BE2C (cell line): ENCODE data around the gene TEKT2.

Source experiments
- DNase-seq: peaks from one replicate; pipeline ENCODE4 v3.0.0-alpha.2; 2020
- H3K27me3 ChIP-seq: fragments of 250-450 bp; sonication (Bioruptor Pico); 2 replicates; pipeline ENCODE4 v1.5.1; 2020; ENCODE audit warnings: mild to moderate bottlenecking
- H3K36me3 ChIP-seq: fragments of 250-450 bp; sonication (Bioruptor Pico); 2 replicates; pipeline ENCODE4 v1.5.1; 2020; ENCODE audit warnings: mild to moderate bottlenecking
- H3K4me1 ChIP-seq: fragments of 250-450 bp; sonication (Bioruptor Pico); 2 replicates; pipeline ENCODE4 v1.5.1; 2020
- H3K4me3 ChIP-seq: 2 replicates; pipeline ENCODE4 v1.5.1; 2011; ENCODE audit warnings: low read depth, low read length
- H3K9me3 ChIP-seq: fragments of 250-450 bp; sonication (Bioruptor Pico); 2 replicates; pipeline ENCODE4 v1.5.1; 2020
- CTCF ChIP-seq: IDR thresholded peaks from 2 replicates; pipeline ENCODE4 v1.5.1; 2012; ENCODE audit warnings: mild to moderate bottlenecking, low read depth, low read length

The TEKT2 gene

DNA sequence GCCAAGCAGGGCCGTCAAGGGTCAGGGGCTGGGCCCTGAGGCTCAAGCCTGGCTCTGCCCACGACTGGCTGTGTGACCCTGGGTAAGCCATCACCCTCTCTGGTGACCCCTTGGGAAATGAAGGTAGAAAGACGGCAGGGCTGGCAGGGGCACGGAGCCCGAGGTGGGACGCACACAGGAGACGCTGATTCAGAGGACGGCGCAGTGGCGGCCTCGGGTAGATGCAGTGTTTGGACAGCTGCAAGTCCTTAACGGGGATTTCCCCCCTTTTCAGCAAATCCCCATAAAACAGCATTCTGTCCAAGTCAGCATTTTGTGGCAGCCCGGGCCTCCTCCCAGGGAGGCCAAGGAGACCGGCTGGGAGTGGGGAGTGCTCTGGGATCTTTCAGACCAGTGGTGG is 24.4 kb downstream of the TEKT2 start:
- no peak for TF ChIP-seq CTCF
- no peaks in the 10 kb centered on the region for H3K36me3 ChIP-seq
- H3K4me1 ChIP-seq, result no peaks in the 10 kb centered on the region
- DNase-seq, result no peak
- H3K27me3 ChIP-seq, result no peaks in the 10 kb centered on the region
- no peak overlapping the region for H3K4me3 ChIP-seq
- no peaks in the 10 kb centered on the region for H3K9me3 ChIP-seq

- no peaks in the 10 kb centered on the region for H3K9me3 ChIP-seq
- no peak overlapping the region for H3K4me3 ChIP-seq
- no peak for TF ChIP-seq CTCF
- H3K36me3 ChIP-seq, result no peaks in the 10 kb centered on the region
- H3K27me3 ChIP-seq, result no peaks in the 10 kb centered on the region
- DNase-seq, result no peak
- H3K4me1 ChIP-seq, result no peaks in the 10 kb centered on the region
These were observed 25.3 kb downstream of the TEKT2 start for GRCh38 chr1:36109041-36109679.

- no peak for DNase-seq
- Histone ChIP-seq H3K9me3 (no peaks in the 10 kb centered on the region), H3K4me1 (no peaks in the 10 kb centered on the region), H3K4me3 (no peak overlapping the region), H3K27me3 (no peaks in the 10 kb centered on the region), H3K36me3 (no peaks in the 10 kb centered on the region)
- no peak for TF ChIP-seq CTCF
These were observed 27.3 kb downstream of the TEKT2 start for GRCh38 chr1:36111151-36111550.

DNA sequence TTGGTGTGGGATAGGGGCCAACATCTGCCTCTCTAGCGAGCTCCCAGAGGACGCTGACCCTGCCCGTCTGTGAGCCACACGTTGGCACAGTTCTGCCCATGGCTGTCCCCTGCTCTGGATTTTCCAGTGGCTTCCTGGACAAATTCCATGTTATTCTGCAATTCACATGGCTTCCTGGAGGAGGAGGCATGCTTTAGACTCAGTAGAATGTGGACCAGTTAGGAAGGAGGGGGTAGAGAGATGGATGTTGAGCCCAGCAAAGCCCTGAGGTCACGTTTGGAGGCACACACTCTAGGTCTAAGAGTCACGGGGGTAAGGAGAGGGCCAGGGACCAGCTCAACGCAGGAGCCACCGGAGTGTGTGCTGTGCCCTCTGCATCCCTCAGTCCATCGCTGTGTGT is 28.9 kb downstream of the TEKT2 start:
- H3K36me3 ChIP-seq, result no peaks in the 10 kb centered on the region
- no peak overlapping the region for H3K4me3 ChIP-seq
- TF ChIP-seq CTCF, result no peak
- no peaks in the 10 kb centered on the region for H3K9me3 ChIP-seq
- H3K4me1 ChIP-seq, result no peaks in the 10 kb centered on the region
- H3K27me3 ChIP-seq, result no peaks in the 10 kb centered on the region
- no peak for DNase-seq

- Histone ChIP-seq H3K4me3 (no peak overlapping the region), H3K9me3 (no peaks in the 10 kb centered on the region), H3K27me3 (no peaks in the 10 kb centered on the region), H3K4me1 (no peaks in the 10 kb centered on the region), H3K36me3 (no peaks in the 10 kb centered on the region)
- TF ChIP-seq CTCF, result no peak
- DNase-seq, result no peak
These were observed 30.5 kb downstream of the TEKT2 start for GRCh38 chr1:36114371-36114770.

DNA sequence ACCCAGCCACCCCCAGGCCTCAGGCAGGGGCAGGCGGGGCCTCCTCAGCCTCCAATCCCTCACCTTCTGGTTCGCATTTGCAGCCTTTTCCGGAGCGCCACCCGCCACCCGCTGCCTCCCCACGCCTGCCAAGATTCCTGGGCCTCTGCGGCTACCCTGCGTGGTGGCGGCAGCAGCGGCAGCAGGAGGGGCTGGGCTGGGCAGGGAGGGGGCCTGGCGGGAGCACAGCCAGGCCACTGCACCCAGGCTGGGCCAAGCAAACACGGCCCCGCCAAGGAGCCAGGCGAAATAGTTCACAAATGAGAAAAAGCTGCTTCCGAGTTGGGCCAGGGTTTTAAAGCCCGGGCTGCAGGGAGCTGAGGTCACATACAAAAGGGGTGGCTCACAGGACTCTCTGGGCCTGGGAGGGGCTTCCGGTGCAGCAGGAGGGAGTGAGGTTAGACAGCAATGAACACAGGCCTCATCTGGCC is 31.3 kb downstream of the TEKT2 start:
- no peak for DNase-seq
- Histone ChIP-seq H3K27me3 (no peaks in the 10 kb centered on the region), H3K9me3 (no peaks in the 10 kb centered on the region), H3K4me1 (no peaks in the 10 kb centered on the region), H3K4me3 (no peak overlapping the region), H3K36me3 (no peaks in the 10 kb centered on the region)
- no peak for TF ChIP-seq CTCF
